ENCODE data around the gene CAB39.

The CAB39 gene

GRCh38 chr2:230819433-230819832 lies 106.8 kb downstream of the CAB39 start:
- DNase-seq (ENCODE audit: low read depth) = no peak
- H3K4me3 ChIP-seq (ENCODE audit: low read length) = no peak overlapping the region
- TF ChIP-seq CTCF (IDR thresholded peaks at IDR 0.05; ENCODE audit: insufficient read depth, low read depth, low read length, missing control alignments) = no peak

- TF ChIP-seq CTCF (IDR thresholded peaks at IDR 0.05; ENCODE audit: insufficient read depth, low read depth, low read length, missing control alignments) = no peak
- no peak overlapping the region for H3K4me3 ChIP-seq (ENCODE audit: low read length)
- no peak for DNase-seq (ENCODE audit: low read depth)
These were observed 108.8 kb downstream of the CAB39 start for GRCh38 chr2:230821261-230821990.

- no peak for DNase-seq (ENCODE audit: low read depth)
- no peak for TF ChIP-seq CTCF (IDR thresholded peaks at IDR 0.05; ENCODE audit: insufficient read depth, low read depth, low read length, missing control alignments)
- no peak overlapping the region for H3K4me3 ChIP-seq (ENCODE audit: low read length)
These were observed 109.4 kb downstream of the CAB39 start for GRCh38 chr2:230821991-230822520.

- TF ChIP-seq CTCF (IDR thresholded peaks at IDR 0.05; ENCODE audit: insufficient read depth, low read depth, low read length, missing control alignments) = no peak
- no peak overlapping the region for H3K4me3 ChIP-seq (ENCODE audit: low read length)
- DNase-seq (ENCODE audit: low read depth) = no peak
These were observed 110.8 kb downstream of the CAB39 start for GRCh38 chr2:230823264-230823964.

GRCh38 chr2:230824406-230824978 lies 111.8 kb downstream of the CAB39 start:
- peak; percentile 82 for DNase-seq (ENCODE audit: low read depth)
- H3K4me3 ChIP-seq (ENCODE audit: low read length) = peak overlapping the region; percentile 33
- peak; percentile 64 for TF ChIP-seq CTCF (IDR thresholded peaks at IDR 0.05; ENCODE audit: insufficient read depth, low read depth, low read length, missing control alignments)

GRCh38 chr2:230825354-230825753 lies 112.7 kb downstream of the CAB39 start:
- no peak for DNase-seq (ENCODE audit: low read depth)
- no peak overlapping the region for H3K4me3 ChIP-seq (ENCODE audit: low read length)
- no peak for TF ChIP-seq CTCF (IDR thresholded peaks at IDR 0.05; ENCODE audit: insufficient read depth, low read depth, low read length, missing control alignments)
